Heart left ventricle (tissue), 16 donors: ENCODE measurements around the gene SERP2. TPM values are rescaled to one million over a fixed set of nuclear protein-coding genes. Genes with fewer than 3 reads are reported as not detected.

Experiments used
- ATAC-seq, 4 donors: fragments of 200-7000 bp; cut with Tn5 transposase; one replicate each; pipeline ENCODE4 v1.9.1; 2020 to 2022; ENCODE audit warnings: moderate library complexity in 4 of 4, mild to moderate bottlenecking in 3 of 4, moderate number of reproducible peaks in 1 of 4
- DNase-seq, 5 donors: peaks; one replicate each; pipeline ENCODE4 v3.0.0-alpha.2; 2020
- H3K27ac ChIP-seq, 12 donors: fragments of 200-600 bp; sonication (generic) in 4 of 12; one replicate each; pipeline versions ENCODE4 v1.5.0 to v1.8.0; 2016 to 2022; ENCODE audit warnings: mild to moderate bottlenecking in 2 of 12
- H3K27me3 ChIP-seq, 9 donors: fragments of 200-600 bp; sonication (generic) in 2 of 9; one replicate each; pipeline versions ENCODE4 v1.5.1 to v1.8.0; 2016 to 2022; ENCODE audit warnings: mild to moderate bottlenecking in 3 of 9
- H3K36me3 ChIP-seq, 9 donors: fragments of 200-600 bp; sonication (generic) in 2 of 9; one replicate each; pipeline versions ENCODE4 v1.5.0 to v1.8.0; 2018 to 2022; ENCODE audit warnings: mild to moderate bottlenecking in 2 of 9
- H3K4me1 ChIP-seq, 12 donors: fragments of 200-600 bp; sonication (generic) in 4 of 12; one replicate each; pipeline versions ENCODE4 v1.5.0 to v1.8.0; 2016 to 2022; ENCODE audit warnings: mild to moderate bottlenecking in 3 of 12
- H3K4me3 ChIP-seq, 12 donors: fragments of 200-600 bp; sonication (generic) in 4 of 12; one replicate each; pipeline versions ENCODE4 v1.5.0 to v1.8.0; 2017 to 2022; ENCODE audit warnings: mild to moderate bottlenecking in 9 of 12, moderate library complexity in 4 of 12
- H3K9me3 ChIP-seq, 12 donors: fragments of 200-600 bp; sonication (generic) in 4 of 12; one replicate each; pipeline versions ENCODE4 v1.5.0 to v1.8.0; 2016 to 2022; ENCODE audit warnings: mild to moderate bottlenecking in 1 of 12
- CTCF ChIP-seq, 12 donors: fragments of 200-600 bp; sonication (generic) in 4 of 12; IDR thresholded peaks; one replicate each; pipeline versions ENCODE4 v1.5.0 to v1.8.0; 2018 to 2022; ENCODE audit warnings: antibody characterized with exemption in 12 of 12, mild to moderate bottlenecking in 5 of 12
- POLR2A ChIP-seq, 2 donors: fragments of 450-650 bp; IDR thresholded peaks; one replicate each; pipeline ENCODE4 v1.6.1; 2017; ENCODE audit warnings: antibody characterized with exemption in 2 of 2, mild to moderate bottlenecking in 2 of 2, moderate library complexity in 2 of 2
- WGBS, 4 donors: extraction: QIAGEN DNeasy Blood & Tissue Kit in 2 of 4; methylation state at CpG; one replicate each; pipeline versions ENCODE4 v1.1.5 to v1.1.7; 2013 to 2018; 5-methylcytosine and 5-hydroxymethylcytosine counted together
- intact Hi-C, 10 donors: fragments of 100-400 bp; cut with DNase I; formaldehyde crosslinking; loops; one replicate each; pipeline versions ENCODE4 v1.11.1 to v1.14.2; 2022
- polyA plus RNA-seq, 2 donors: library from polyadenylated mRNA; stranded (reverse); fragments of 200-250 nt; gene quantifications; one replicate each; pipeline ENCODE4 v1.2.3, GENCODE V29; 2013
- total RNA-seq, 9 donors: library from RNA; depleted of rRNA in 2 of 9; stranded (reverse); fragments of >200 nt in 2 of 9; fragmentation: NEBNext Ultra II Directional in 3 of 9; extraction: Animal tissue kit (Norgen Biotek cat#: 25700) in 3 of 9; gene quantifications; one replicate each; pipeline versions ENCODE4 v1.1.0 to v1.2.4, GENCODE V29; 2016 to 2023
- donor health status: ischemic (EF 13 %, LVEDD 7.1; RV severe dilation, severe dysfunction).
- donor health status: healthy with polysubstance abuse.
- donor health status: DM: no; HTN: yes; CAD: no.
- donor health status: DM: no; HTN: no; CAD: no.
- donor health status: ischemic (EF 25% LVEDD 6.9; RV normal size, moderate dysfunction).
- donor health status: ischemic (EF 25% LVEDD 5.7; RV mildly dilated, moderate dysfunction).
- donor health status: healthy.
- donor health status: DM: yes; HTN: yes; CAD: no.
- donor health status: ischemic (EF 35%, LVEDD 5.7; RV mildly dilated, moderate dysfunction).
- donor health status: nonischemic (EF 11% LVEDD 7.7; RV severe dilation, severe dysfunction).
- donor health status: DM: yes; HTN: yes; CAD: no.
- donor health status: PGD.
- donor health status: ischemic (EF 29% LVEDD 5.4; RV normal size, mild dysfunction).
- donor health status: nonischemic (EF 23%, LVEDD 6.1; RV moderate dilation, normal function).

Gene SERP2
- total and polyA plus RNA-seq, 11 donors = 9.6 to 16.6 (median 12.9) TPM

DNA sequence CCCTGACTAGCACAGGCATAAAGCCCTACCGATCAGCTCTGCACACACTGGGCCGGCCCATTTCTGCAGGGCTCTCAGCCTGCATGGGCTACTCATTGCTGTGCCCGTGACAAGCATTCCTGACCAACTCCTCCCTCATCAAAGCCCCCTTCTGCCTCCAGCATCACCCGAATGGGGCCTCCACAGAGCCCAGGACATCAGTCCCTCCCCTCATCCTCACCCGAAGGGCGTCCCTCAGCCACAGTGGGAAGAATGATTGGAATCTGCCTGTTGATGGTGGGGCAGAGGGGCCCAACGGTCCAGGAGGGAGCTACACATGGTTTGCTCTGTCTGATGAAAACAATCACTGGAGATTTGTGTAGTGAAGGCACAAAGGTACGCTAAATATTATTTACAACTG lies 43.8 kb downstream of the SERP2 start:
- WGBS, 4 donors = 77 to 86% (median 82%) methylated on average over 8 of the region's 8 CpGs
- Histone ChIP-seq H3K36me3 (no peaks in the 10 kb centered on the region), H3K27ac (no peak overlapping the region), H3K4me3 (no peak overlapping the region), H3K27me3 (no peaks in the 10 kb centered on the region), H3K4me1 (peaks cover 0 to 3% (median 0%) of the 10 kb centered on the region in 12 donors), H3K9me3 (no peaks in the 10 kb centered on the region)
- ATAC-seq (no peak), DNase-seq (no peak)
- intact Hi-C loops = no loop called here
- TF ChIP-seq POLR2A (IDR thresholded peaks at IDR 0.05) (no peak), CTCF (IDR thresholded peaks at IDR 0.05) (no peak)

DNA sequence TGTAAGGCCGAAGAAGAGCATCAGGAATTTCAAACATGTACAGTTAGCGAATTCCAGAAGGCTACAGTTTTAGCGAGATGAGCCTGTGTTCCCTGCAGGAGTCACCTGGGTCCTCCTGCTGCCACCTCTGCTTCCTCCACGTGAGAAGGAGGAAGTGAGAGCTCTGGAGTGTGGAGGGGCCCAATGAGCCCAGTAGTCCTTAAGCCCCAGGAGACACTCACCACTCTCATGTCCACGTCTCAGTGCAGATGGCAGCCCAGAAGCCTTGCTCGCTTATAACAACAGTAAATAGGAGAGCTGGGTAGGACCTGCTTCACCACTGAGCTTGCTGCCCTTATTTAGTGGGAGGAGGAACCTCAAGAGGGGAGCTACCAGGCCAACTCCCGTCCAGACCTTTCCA lies 44.3 kb downstream of the SERP2 start:
- Histone ChIP-seq H3K4me1 (peaks cover 0 to 7% (median 0%) of the 10 kb centered on the region in 12 donors), H3K4me3 (no peak overlapping the region), H3K9me3 (no peaks in the 10 kb centered on the region), H3K27me3 (no peaks in the 10 kb centered on the region), H3K27ac (no peak overlapping the region), H3K36me3 (no peaks in the 10 kb centered on the region)
- DNase-seq = no peak
- intact Hi-C loops = no loop called here
- ATAC-seq = no peak
- TF ChIP-seq CTCF (IDR thresholded peaks at IDR 0.05) (no peak), POLR2A (IDR thresholded peaks at IDR 0.05) (no peak)
- 78 to 81% (median 79%) methylated on average over 7 of the region's 7 CpGs for whole genome bisulfite sequencing, 4 donors

DNA sequence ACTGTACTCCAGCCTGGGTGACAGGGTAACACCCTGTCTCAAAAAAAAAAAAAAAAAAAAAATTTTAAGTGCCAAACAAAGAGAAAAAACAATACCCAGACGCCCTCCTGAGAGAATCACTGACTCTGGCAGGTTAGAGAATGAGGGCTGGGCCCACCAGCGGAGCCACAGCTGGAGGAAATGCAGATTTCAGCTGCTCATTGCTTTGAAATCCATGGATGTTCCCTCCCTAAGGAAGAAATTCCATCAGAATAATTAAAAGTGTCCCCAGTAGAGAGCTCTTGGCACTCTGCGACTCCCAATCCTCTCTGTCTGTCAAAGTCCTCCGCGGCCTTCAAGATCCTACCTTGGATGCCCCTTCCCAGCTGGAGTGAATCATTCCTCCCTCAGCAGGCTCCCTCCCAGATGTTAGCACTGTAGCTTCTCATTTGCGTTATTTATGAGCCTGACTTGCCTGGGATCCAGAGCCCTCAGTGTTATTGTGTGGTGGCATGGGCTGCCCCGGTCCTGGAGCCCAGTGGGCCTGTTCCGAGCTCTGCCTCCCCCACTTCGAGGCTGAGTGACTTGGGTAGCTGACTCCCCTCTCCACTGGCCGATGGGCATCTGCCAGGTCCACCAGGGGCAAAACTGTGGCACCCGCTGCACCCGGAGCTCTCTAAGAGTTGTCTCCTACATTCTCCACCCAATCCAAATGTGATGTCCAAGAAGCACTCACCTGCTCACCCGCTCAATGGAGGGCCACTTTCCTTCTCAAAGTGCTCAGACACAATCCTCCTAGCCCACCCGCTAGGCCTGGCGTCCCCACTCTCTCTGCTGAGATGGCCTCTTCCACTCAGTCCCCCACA lies 47.0 kb downstream of the SERP2 start:
- Histone ChIP-seq H3K36me3 (no peaks in the 10 kb centered on the region), H3K27me3 (no peaks in the 10 kb centered on the region), H3K4me1 (peaks cover 0 to 17% (median 3%) of the 10 kb centered on the region in 12 donors), H3K9me3 (no peaks in the 10 kb centered on the region), H3K27ac (no peak overlapping the region), H3K4me3 (no peak overlapping the region)
- no peak for ATAC-seq
- TF ChIP-seq POLR2A (IDR thresholded peaks at IDR 0.05) (no peak), CTCF (IDR thresholded peaks at IDR 0.05) (no peak)
- 87 to 91% (median 89%) methylated on average over 15 of the region's 15 CpGs for WGBS, 4 donors
- intact Hi-C loops = no loop called here
- no peak for DNase-seq

- ATAC-seq (no peak), DNase-seq (no peak)
- H3K36me3 ChIP-seq = no peaks in the 10 kb centered on the region
- H3K27ac ChIP-seq = peak overlapping the region in 4 of 12 donors; percentile 22 to 52 (median 32)
- H3K4me1 ChIP-seq = peaks cover 0 to 17% (median 3%) of the 10 kb centered on the region in 12 donors
- intact Hi-C loops = no loop called here
- no peaks in the 10 kb centered on the region for H3K9me3 ChIP-seq
- TF ChIP-seq POLR2A (IDR thresholded peaks at IDR 0.05) (no peak), CTCF (IDR thresholded peaks at IDR 0.05) (no peak)
- no peaks in the 10 kb centered on the region for H3K27me3 ChIP-seq
- H3K4me3 ChIP-seq = no peak overlapping the region
- WGBS, 4 donors = 87 to 99% (median 95%) methylated on average over 2 of the region's 2 CpGs
Measured at GRCh38 chr13:44421853-44422525, 48.4 kb downstream of the SERP2 start.
